Esophagus squamous epithelium (tissue), 4 donors: ENCODE measurements around the gene AEN.

ENCODE experiments used
- CTCF ChIP-seq, 6 experiments: fragments of 450-650 bp in 4 of 6; fragments of 200-600 bp in 2 of 6; sonication (generic) in 2 of 6; IDR thresholded peaks; one replicate each; pipeline ENCODE4 v1.5.1; 2016 to 2019; ENCODE audit warnings: antibody characterized with exemption in 6 of 6, mild to moderate bottlenecking in 4 of 6, moderate library complexity in 4 of 6
- POLR2A ChIP-seq, 4 donors: fragments of 450-650 bp; IDR thresholded peaks; one replicate each; pipeline ENCODE4 v1.6.1; 2017; ENCODE audit warnings: antibody characterized with exemption in 4 of 4, mild to moderate bottlenecking in 4 of 4, moderate library complexity in 3 of 4

- TF ChIP-seq POLR2A (IDR thresholded peaks at IDR 0.05) (no peak), CTCF (IDR thresholded peaks at IDR 0.05) (no peak)
Observed at GRCh38 chr15:88680241-88681001, 59.3 kb downstream of the AEN start.
